Stomach (tissue), 9 donors: Measurements from ENCODE around the gene AFMID. TPM values are rescaled to one million over a fixed set of nuclear protein-coding genes. Genes with fewer than 3 reads are reported as not detected.

Experiments
- DNase-seq, 2 donors: peaks; one replicate each; pipeline versions ENCODE4 v3.0.0 to v3.0.0-alpha.2; 2013 to 2019
- H3K27ac ChIP-seq, 5 donors: fragments of 200-600 bp in 4 of 5; sonication (generic) in 4 of 5; one replicate each; pipeline ENCODE4 v1.5.1; 2013 to 2019; ENCODE audit warnings: mild to moderate bottlenecking in 1 of 5, moderate library complexity in 1 of 5
- H3K27me3 ChIP-seq, 3 donors: fragments of 200-600 bp; sonication (generic); one replicate each; pipeline ENCODE4 v1.5.1; 2017 to 2019; ENCODE audit warnings: mixed run types in 1 of 3
- H3K36me3 ChIP-seq, 4 donors: fragments of 200-600 bp; sonication (generic); 1 replicate in 3 of 4; 2 replicates in 1 of 4; pipeline ENCODE4 v1.5.1; 2016 to 2019
- H3K4me1 ChIP-seq, 4 donors: fragments of 200-600 bp; sonication (generic); one replicate each; pipeline ENCODE4 v1.5.1; 2016 to 2019
- H3K4me3 ChIP-seq, 4 donors: fragments of 200-600 bp; sonication (generic) in 3 of 4; one replicate each; pipeline ENCODE4 v1.5.1; 2016 to 2019; ENCODE audit warnings: mild to moderate bottlenecking in 1 of 4
- H3K9me3 ChIP-seq, 4 donors: fragments of 200-600 bp; sonication (generic); one replicate each; pipeline ENCODE4 v1.5.1; 2016 to 2019
- EP300 ChIP-seq: sonication (generic); formaldehyde crosslinking; IDR thresholded peaks from one replicate; pipeline ENCODE4 v1.6.1; 2017; ENCODE audit warnings: antibody characterized with exemption
- POLR2A ChIP-seq, 4 donors: fragments of 450-650 bp; IDR thresholded peaks; one replicate each; pipeline ENCODE4 v1.6.1; 2016; ENCODE audit warnings: antibody characterized with exemption in 4 of 4, control low read depth in 2 of 4, mild to moderate bottlenecking in 1 of 4, moderate library complexity in 1 of 4
- POLR2AphosphoS5 ChIP-seq, 3 donors: sonication (generic); formaldehyde crosslinking; IDR thresholded peaks; one replicate each; pipeline ENCODE4 v1.6.1; 2016; ENCODE audit warnings: antibody characterized with exemption in 3 of 3
- WGBS, 5 donors: extraction: QIAGEN DNeasy Blood & Tissue Kit in 3 of 5; methylation state at CpG; one replicate each; pipeline versions ENCODE4 v1.1.5 to v1.1.7; 2013 to 2018; 5-methylcytosine and 5-hydroxymethylcytosine counted together
- intact Hi-C: fragments of 100-400 bp; cut with DNase I; formaldehyde crosslinking; loops from one replicate; pipeline ENCODE4 v1.15.1; 2023; ENCODE audit warnings: low total_unique reads
- polyA plus RNA-seq, 3 donors: library from polyadenylated mRNA; stranded (reverse); fragments of 200-250 nt; gene quantifications; one replicate each; pipeline ENCODE4 v1.2.3, GENCODE V29; 2013
- total RNA-seq, 5 donors: library from RNA; depleted of rRNA; stranded (reverse); fragments of >200 nt; gene quantifications; one replicate each; pipeline versions ENCODE4 v1.1.0 to v1.2.3, GENCODE V29; 2014 to 2016
- TF ChIP-seq, protein P1 (sequence below), 7 experiments: fragments of 450-650 bp in 4 of 7; fragments of 200-600 bp in 3 of 7; sonication (generic) in 3 of 7; IDR thresholded peaks; one replicate each; pipeline ENCODE4 v1.5.1; 2016 to 2019; ENCODE audit warnings: antibody characterized with exemption in 7 of 7, control low read depth in 2 of 7, mild to moderate bottlenecking in 1 of 7
- donor health status: healthy with polysubstance abuse.
- donor health status: Bipolar disorder and iron deficiency.
- donor health status: healthy.

The AFMID gene
- total and polyA plus RNA-seq, 8 donors: 25.7 to 189 (median 61.3) TPM

DNA sequence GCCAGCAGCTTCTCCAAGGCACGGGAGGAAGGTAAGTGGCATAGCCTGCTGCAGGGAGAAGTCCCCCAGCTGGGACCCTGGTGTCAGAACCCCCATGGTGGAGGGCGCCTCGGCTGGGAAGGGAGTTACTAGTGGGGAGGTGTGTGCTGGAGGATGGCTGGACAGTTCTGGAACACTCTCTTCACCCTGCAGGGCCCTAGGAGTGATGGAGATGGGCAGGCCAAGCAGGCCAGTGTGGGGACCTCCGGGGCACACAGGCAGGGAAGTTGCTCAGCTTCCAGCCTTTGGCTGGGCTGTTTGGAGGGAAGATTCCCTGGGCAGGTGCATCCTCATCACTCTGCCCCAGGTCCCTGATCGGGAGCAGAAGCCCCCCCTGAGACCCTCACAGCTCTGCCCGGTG is 40.3 kb upstream of the AFMID start:
- H3K4me3 ChIP-seq: no peak overlapping the region
- WGBS, 5 donors: 81 to 88% (median 84%) methylated on average over 4 to 6 of the region's 6 CpGs
- intact Hi-C loops: no loop called here
- no peaks in the 10 kb centered on the region for H3K9me3 ChIP-seq
- TF ChIP-seq POLR2AphosphoS5 (IDR thresholded peaks at IDR 0.05) (no peak), EP300 (no peak), POLR2A (IDR thresholded peaks at IDR 0.05) (no peak)
- TF ChIP-seq, protein P1, sequence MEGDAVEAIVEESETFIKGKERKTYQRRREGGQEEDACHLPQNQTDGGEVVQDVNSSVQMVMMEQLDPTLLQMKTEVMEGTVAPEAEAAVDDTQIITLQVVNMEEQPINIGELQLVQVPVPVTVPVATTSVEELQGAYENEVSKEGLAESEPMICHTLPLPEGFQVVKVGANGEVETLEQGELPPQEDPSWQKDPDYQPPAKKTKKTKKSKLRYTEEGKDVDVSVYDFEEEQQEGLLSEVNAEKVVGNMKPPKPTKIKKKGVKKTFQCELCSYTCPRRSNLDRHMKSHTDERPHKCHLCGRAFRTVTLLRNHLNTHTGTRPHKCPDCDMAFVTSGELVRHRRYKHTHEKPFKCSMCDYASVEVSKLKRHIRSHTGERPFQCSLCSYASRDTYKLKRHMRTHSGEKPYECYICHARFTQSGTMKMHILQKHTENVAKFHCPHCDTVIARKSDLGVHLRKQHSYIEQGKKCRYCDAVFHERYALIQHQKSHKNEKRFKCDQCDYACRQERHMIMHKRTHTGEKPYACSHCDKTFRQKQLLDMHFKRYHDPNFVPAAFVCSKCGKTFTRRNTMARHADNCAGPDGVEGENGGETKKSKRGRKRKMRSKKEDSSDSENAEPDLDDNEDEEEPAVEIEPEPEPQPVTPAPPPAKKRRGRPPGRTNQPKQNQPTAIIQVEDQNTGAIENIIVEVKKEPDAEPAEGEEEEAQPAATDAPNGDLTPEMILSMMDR (IDR thresholded peaks at IDR 0.05): no peak
- H3K36me3 ChIP-seq: no peaks in the 10 kb centered on the region
- H3K27ac ChIP-seq: peak overlapping the region in 4 of 5 donors; percentile 52 to 87 (median 78)
- H3K27me3 ChIP-seq: no peaks in the 10 kb centered on the region
- DNase-seq: no peak
- peaks cover 31 to 93% (median 64%) of the 10 kb centered on the region in 4 donors for H3K4me1 ChIP-seq

DNA sequence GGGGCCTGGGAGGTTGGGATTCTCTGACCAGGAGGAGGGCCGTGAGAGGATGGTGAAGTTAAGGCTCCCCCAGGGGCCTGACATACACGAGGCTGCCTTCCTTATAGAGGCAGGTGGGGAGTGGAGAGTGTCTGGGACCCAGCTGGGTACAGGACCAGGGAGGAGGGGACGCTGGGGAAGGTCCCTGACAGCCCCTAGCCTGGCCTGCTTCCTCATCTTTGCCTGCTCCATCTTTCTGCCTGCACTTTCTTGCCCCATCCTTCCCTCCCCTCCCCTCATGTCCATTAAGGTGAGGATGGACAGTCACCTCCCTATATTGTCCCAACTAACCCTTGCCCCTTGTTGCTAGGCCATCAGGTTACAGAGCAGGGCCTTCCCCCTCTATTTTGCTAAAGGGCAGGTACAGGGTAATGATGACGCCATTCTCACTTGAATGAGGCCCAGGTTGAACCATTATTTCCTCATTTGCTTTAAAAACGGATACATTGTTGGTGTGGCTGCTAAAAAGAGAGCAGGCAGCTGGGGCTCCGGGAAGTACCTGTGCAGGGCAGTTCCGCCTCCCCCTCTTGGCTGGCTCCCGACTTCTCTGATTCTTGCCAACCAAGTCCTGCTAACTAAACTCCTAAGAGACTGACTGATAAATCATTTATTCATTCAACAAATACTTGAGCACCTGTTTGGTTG is 39.7 kb upstream of the AFMID start:
- Histone ChIP-seq H3K9me3 (no peaks in the 10 kb centered on the region), H3K36me3 (no peaks in the 10 kb centered on the region), H3K27me3 (no peaks in the 10 kb centered on the region), H3K4me3 (no peak overlapping the region), H3K4me1 (peaks cover 31 to 91% (median 61%) of the 10 kb centered on the region in 4 donors), H3K27ac (peak overlapping the region in 4 of 5 donors; percentile 1 to 87 (median 66))
- TF ChIP-seq EP300 (no peak), POLR2A (IDR thresholded peaks at IDR 0.05) (no peak), POLR2AphosphoS5 (IDR thresholded peaks at IDR 0.05) (no peak)
- TF ChIP-seq, protein P1 (IDR thresholded peaks at IDR 0.05): no peak
- DNase-seq: peak; percentile 70 to 86
- WGBS, 5 donors: 44 to 61% (median 48%) methylated on average over 6 to 8 of the region's 8 CpGs
- intact Hi-C loops: no loop called here

DNA sequence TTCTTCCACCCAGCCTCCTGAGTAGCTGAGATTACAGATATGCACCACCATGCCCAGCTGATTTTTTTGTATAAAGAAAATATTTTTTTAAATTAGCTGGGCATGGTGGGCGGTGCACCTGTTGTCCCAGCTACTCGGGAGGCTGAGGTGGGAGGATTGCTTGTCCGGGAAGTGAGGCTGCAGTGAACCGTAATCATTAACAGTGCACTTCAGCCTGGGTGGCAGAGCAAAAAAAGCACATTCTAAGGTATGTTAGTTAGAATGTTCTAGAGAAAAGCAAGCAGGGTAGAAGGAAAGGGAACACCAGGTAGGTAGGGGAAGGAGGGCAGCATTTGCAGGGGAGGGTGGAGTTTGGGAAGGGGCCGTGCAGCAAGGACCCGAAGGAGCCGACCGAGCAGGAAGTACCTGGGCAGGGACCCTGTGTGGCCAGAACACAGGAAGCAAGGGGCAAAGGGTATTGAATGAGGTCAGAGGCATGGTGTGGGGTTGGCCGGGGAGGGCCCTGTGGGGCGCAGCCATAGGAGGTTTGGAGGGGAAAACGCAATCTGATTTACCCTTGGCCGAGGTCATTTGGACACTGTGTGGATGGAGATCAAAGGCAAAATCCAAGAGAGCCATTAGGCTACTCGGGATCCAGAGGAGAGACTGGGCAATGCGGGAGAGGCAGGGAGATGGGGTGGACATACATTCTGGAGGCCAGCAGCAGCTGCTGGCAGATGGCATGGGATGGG is 38.7 kb upstream of the AFMID start:
- Histone ChIP-seq H3K4me1 (peaks cover 31 to 81% (median 55%) of the 10 kb centered on the region in 4 donors), H3K36me3 (no peaks in the 10 kb centered on the region), H3K27me3 (no peaks in the 10 kb centered on the region), H3K9me3 (no peaks in the 10 kb centered on the region), H3K4me3 (no peak overlapping the region), H3K27ac (peak overlapping the region in 2 of 5 donors; percentile 81 to 87)
- WGBS, 5 donors: 56 to 62% (median 61%) methylated on average over 14 of the region's 14 CpGs
- intact Hi-C loops: no loop called here
- no peak for TF ChIP-seq POLR2A (IDR thresholded peaks at IDR 0.05)
- TF ChIP-seq POLR2AphosphoS5 (IDR thresholded peaks at IDR 0.05): no peak
- TF ChIP-seq EP300: no peak
- TF ChIP-seq, protein P1 (IDR thresholded peaks at IDR 0.05): no peak
- DNase-seq: no peak

DNA sequence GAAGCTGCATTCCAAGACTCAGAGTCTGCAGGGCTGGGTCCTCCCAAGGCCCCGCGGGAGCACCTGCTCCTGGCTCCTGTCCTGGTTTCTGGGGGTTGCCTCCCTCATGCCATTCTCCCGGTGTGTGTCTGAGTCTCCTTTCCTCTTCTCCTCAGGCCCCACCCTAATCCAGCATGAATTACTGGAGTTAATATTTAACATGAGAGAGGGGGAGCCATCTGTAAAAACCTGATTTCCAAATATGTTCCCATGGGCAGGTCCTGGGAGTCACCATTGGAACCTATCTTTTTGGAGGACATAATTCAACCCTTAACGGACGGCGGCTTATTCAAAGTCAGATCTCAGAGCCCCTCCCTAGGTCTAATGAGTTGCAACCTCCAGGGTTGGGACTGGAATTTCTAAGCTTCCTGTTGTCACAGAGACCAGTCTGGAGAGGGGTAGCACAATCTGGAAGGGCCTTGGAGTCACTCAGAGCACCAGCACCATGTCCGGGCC is 35.6 kb upstream of the AFMID start:
- 28 to 49% (median 32%) methylated on average over 7 of the region's 7 CpGs for WGBS, 5 donors
- intact Hi-C loops: no loop called here
- TF ChIP-seq POLR2A (IDR thresholded peaks at IDR 0.05) (no peak), POLR2AphosphoS5 (IDR thresholded peaks at IDR 0.05) (peak in 1 of 3 donors; percentile 41), EP300 (no peak)
- TF ChIP-seq, protein P1 (IDR thresholded peaks at IDR 0.05): no peak
- no peaks in the 10 kb centered on the region for H3K36me3 ChIP-seq
- peaks cover 6 to 50% (median 25%) of the 10 kb centered on the region in 4 donors for H3K4me1 ChIP-seq
- no peak overlapping the region for H3K4me3 ChIP-seq
- peak overlapping the region in 4 of 5 donors; percentile 12 to 79 (median 54) for H3K27ac ChIP-seq
- DNase-seq: peak in 1 of 2 donors; percentile 58
- H3K27me3 ChIP-seq: no peaks in the 10 kb centered on the region
- H3K9me3 ChIP-seq: no peaks in the 10 kb centered on the region
